Central memory CD8-positive, alpha-beta T cell (primary cell): ENCODE measurements around the gene FOSL1.

Source experiments
- ATAC-seq: fragments of 150-1000 bp; cut with Tn5 transposase; replicated peaks from 2 replicates; pipeline ENCODE4 v1.10.0; 2022; ENCODE audit warnings: mild to moderate bottlenecking, moderate FRiP score, moderate number of reproducible peaks; ENCODE audit not compliant: poor library complexity, severe bottlenecking; ENCODE audit errors: extremely low read depth
- DNase-seq, 2 donors: peaks; one replicate each; pipeline ENCODE4 v3.0.0; 2021; ENCODE audit warnings: low spot score in 2 of 2
- H3K27ac Mint-ChIP-seq: one replicate; pipeline ENCODE4 v1.8.0; 2022; ENCODE audit warnings: low read depth, mild to moderate bottlenecking, moderate library complexity, mixed read lengths
- H3K27me3 Mint-ChIP-seq: one replicate; pipeline ENCODE4 v1.8.0; 2022; ENCODE audit warnings: mixed read lengths
- H3K36me3 Mint-ChIP-seq: one replicate; pipeline ENCODE4 v1.8.0; 2022; ENCODE audit warnings: mild to moderate bottlenecking, moderate library complexity, mixed read lengths; ENCODE audit not compliant: insufficient read depth
- H3K4me1 Mint-ChIP-seq: one replicate; pipeline ENCODE4 v1.8.0; 2022; ENCODE audit warnings: mixed read lengths
- H3K4me3 Mint-ChIP-seq: one replicate; pipeline ENCODE4 v1.8.0; 2022; ENCODE audit warnings: mild to moderate bottlenecking, moderate library complexity, mixed read lengths
- H3K9me3 Mint-ChIP-seq: one replicate; pipeline ENCODE4 v1.8.0; 2022; ENCODE audit warnings: mixed read lengths

FOSL1 gene

DNA sequence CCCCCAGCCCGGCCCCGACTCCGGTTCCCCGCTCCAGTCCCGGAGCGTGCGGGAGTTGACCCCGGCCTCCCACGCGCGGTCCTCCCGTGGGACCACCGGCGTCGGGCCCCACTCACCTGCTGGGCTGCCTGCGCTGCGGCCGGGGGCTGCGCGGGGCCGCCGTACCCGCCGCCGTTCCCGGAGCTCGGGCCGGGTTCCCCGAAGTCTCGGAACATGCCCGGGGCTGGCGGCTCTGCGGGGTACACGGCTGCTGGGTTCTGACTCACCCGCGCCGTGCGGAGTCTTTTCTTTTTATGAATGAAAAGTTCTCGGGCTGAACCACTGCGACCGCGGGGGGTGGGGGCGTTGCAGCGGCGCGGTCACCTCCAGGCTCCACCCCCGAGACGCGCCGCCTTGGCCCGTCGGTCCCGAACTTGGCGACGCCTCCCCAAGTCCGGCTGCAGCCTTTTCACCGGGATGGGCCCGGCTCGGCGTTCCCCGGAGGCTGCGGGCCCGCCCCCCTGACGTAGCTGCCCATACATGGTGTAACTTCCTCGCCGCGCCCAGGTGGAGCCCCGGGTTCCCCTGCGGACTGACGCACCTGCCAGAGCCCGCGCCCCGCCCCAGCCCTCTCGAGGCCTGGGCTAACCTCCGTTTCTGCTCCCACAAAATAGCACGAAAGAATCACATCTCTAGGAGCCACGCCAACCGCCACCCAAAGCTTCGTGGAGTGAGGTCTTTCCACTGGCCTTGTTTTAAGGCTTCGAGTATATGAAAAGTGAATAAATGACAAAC lies at the start of gene FOSL1:
TSS of gene FOSL1 (minus strand) at position 264 of the 774 bp plus-strand sequence. CDS start at position 215, 49 bp downstream.
- H3K4me1 Mint-ChIP-seq = peaks cover 16% of the 10 kb centered on the region
- no peaks in the 10 kb centered on the region for H3K27me3 Mint-ChIP-seq
- H3K9me3 Mint-ChIP-seq = no peaks in the 10 kb centered on the region
- peaks cover 9% of the 10 kb centered on the region for H3K36me3 Mint-ChIP-seq
- peak; percentile 83 to 85 for DNase-seq
- H3K4me3 Mint-ChIP-seq = peak within 1 kb of the TSS; percentile 61
- peak; percentile 93 for ATAC-seq
- H3K27ac Mint-ChIP-seq = no peak within 1 kb of the TSS

- Mint-ChIP-seq H3K4me1 (no peaks in the 10 kb centered on the region), H3K27ac (no peak overlapping the region), H3K9me3 (no peaks in the 10 kb centered on the region), H3K27me3 (no peaks in the 10 kb centered on the region), H3K4me3 (no peak overlapping the region), H3K36me3 (no peaks in the 10 kb centered on the region)
- ATAC-seq (no peak), DNase-seq (no peak)
Measured at GRCh38 chr11:65947603-65948125, 47.5 kb upstream of the FOSL1 start.

- no peaks in the 10 kb centered on the region for H3K9me3 Mint-ChIP-seq
- DNase-seq (no peak), ATAC-seq (no peak)
- no peaks in the 10 kb centered on the region for H3K36me3 Mint-ChIP-seq
- H3K4me1 Mint-ChIP-seq = no peaks in the 10 kb centered on the region
- H3K27me3 Mint-ChIP-seq = no peaks in the 10 kb centered on the region
- no peak overlapping the region for H3K27ac Mint-ChIP-seq
- no peak overlapping the region for H3K4me3 Mint-ChIP-seq
Measured at GRCh38 chr11:65947133-65947532, 46.9 kb upstream of the FOSL1 start.

- DNase-seq (no peak), ATAC-seq (no peak)
- Mint-ChIP-seq H3K4me3 (no peak overlapping the region), H3K27ac (no peak overlapping the region), H3K9me3 (no peaks in the 10 kb centered on the region), H3K36me3 (no peaks in the 10 kb centered on the region), H3K4me1 (no peaks in the 10 kb centered on the region), H3K27me3 (no peaks in the 10 kb centered on the region)
Measured at GRCh38 chr11:65946655-65947054, 46.5 kb upstream of the FOSL1 start.

- no peaks in the 10 kb centered on the region for H3K4me1 Mint-ChIP-seq
- no peak for ATAC-seq
Measured at GRCh38 chr11:65945941-65946558, 45.9 kb upstream of the FOSL1 start.

GRCh38 chr11:65945430-65945911 lies 45.3 kb upstream of the FOSL1 start, which contains the start of gene TSGA10IP:
Gene TSGA10IP (plus strand): TSS chr11:65945480. CDS start chr11:65945676, 196 bp downstream.
- DNase-seq = no peak
- no peak for ATAC-seq
- Mint-ChIP-seq H3K4me3 (no peak within 1 kb of the TSS), H3K4me1 (no peaks in the 10 kb centered on the region), H3K36me3 (no peaks in the 10 kb centered on the region), H3K27ac (no peak within 1 kb of the TSS), H3K27me3 (peaks cover 3% of the 10 kb centered on the region), H3K9me3 (no peaks in the 10 kb centered on the region)

More at GRCh38 chr11:65945941-65946558, 45.9 kb upstream of the FOSL1 start:
- Mint-ChIP-seq H3K36me3 (no peaks in the 10 kb centered on the region), H3K9me3 (no peaks in the 10 kb centered on the region), H3K27ac (no peak overlapping the region), H3K27me3 (no peaks in the 10 kb centered on the region), H3K4me3 (no peak overlapping the region)
- DNase-seq = no peak

DNA sequence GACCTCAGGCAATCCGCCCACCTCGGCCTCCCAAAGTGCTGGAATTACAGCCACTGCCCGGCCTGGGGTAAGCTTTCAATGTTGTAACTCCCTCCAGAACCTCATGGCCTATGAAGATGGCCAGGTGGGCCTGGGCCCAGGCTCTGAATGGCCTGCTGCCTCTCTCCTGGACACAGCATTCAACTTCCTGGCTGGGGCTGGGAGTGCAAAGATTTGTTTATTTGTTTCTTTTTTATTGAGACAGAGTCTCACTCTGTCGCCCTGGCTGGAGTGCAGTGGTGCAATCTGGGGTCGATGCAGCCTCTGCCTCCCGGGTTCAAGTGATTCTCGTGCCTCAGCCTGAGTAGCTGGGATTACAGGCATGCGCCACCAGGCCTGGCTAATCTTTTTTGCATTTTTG lies 44.6 kb upstream of the FOSL1 start:
- no peaks in the 10 kb centered on the region for H3K4me1 Mint-ChIP-seq
- DNase-seq (no peak), ATAC-seq (no peak)
- H3K9me3 Mint-ChIP-seq = no peaks in the 10 kb centered on the region
- peaks cover 8% of the 10 kb centered on the region for H3K27me3 Mint-ChIP-seq
- no peaks in the 10 kb centered on the region for H3K36me3 Mint-ChIP-seq
- H3K4me3 Mint-ChIP-seq = no peak overlapping the region
- no peak overlapping the region for H3K27ac Mint-ChIP-seq

- Mint-ChIP-seq H3K4me3 (no peak overlapping the region), H3K27ac (no peak overlapping the region), H3K4me1 (no peaks in the 10 kb centered on the region), H3K36me3 (no peaks in the 10 kb centered on the region), H3K9me3 (no peaks in the 10 kb centered on the region), H3K27me3 (peaks cover 8% of the 10 kb centered on the region)
- ATAC-seq (no peak), DNase-seq (no peak)
Measured at GRCh38 chr11:65944191-65944590, 44.0 kb upstream of the FOSL1 start.

DNA sequence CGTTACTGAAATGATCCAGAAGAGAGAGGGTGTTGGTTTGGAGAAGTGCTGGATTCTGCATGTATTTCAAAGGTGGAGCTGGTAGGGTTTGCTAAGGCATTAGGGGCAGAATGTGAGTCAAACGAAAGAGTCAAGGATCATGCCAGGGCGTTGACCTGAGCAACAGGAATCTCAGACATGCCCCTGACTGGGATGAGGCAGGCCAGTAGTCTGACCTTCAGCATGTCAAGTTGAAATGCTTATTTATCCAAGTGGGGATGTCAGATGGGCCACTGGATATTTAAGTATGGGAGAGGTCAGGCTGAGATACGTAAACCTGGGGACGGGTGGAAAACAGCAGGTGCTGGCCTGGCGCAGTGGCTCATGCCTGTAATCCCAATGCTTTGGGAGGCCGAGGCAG lies 42.3 kb upstream of the FOSL1 start:
- peaks cover 14% of the 10 kb centered on the region for H3K27me3 Mint-ChIP-seq
- ATAC-seq (no peak), DNase-seq (no peak)
- H3K36me3 Mint-ChIP-seq = no peaks in the 10 kb centered on the region
- H3K9me3 Mint-ChIP-seq = no peaks in the 10 kb centered on the region
- H3K27ac Mint-ChIP-seq = no peak overlapping the region
- H3K4me3 Mint-ChIP-seq = no peak overlapping the region
- no peaks in the 10 kb centered on the region for H3K4me1 Mint-ChIP-seq

DNA sequence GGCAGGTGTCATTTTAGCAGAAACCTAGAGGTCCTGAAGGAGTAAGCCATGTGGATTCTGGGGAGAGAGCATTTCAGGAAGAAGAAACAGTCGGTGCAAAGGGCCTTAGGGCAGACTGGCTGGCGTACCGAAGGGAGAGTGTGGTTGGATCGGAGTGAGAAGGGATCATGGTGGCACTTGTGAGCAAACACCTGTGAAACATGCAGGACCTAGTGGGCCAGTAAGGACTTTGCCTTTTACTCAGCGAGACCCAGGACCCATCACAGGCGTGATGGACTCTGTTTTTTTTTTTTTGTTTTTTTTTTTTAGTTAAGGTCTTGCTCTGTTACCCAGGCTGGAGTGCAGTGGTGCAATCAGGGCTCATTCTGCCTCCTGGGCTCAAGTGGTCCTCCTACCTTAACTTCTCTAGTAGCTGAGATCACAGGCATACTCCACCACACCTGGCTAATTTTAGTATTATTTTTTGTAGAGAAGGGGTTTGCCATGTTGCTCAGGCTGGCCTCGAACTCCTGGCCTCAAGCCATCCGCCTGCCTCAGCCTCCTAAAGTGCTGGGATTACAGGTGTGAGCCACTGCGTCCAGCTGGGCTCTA lies 41.6 kb upstream of the FOSL1 start:
- no peak overlapping the region for H3K27ac Mint-ChIP-seq

DNA sequence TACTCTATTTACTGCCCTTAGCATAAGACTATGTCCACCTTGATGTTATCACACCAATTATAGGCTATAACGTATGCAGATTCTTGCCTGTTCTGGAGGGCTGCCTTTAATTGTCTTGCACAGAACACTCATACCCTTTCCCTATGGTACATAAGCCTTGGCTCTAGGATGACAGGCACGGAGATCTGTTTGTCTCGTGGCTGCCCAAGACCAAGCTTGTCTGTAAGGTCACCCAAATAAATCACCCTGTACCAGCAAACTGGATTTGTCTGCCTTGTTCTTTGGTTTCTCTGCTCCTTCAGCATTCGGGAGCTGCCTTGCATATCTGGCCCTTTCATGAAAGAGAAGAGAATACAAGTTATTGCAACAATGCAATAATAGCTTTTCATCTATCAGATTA lies 37.6 kb upstream of the FOSL1 start:
- no peak overlapping the region for H3K27ac Mint-ChIP-seq
- peaks cover 22% of the 10 kb centered on the region for H3K27me3 Mint-ChIP-seq
- DNase-seq (no peak), ATAC-seq (no peak)
- H3K9me3 Mint-ChIP-seq = no peaks in the 10 kb centered on the region
- H3K36me3 Mint-ChIP-seq = no peaks in the 10 kb centered on the region
- H3K4me1 Mint-ChIP-seq = no peaks in the 10 kb centered on the region
- no peak overlapping the region for H3K4me3 Mint-ChIP-seq

More for the DNA sequence above, 41.6 kb upstream of the FOSL1 start:
- Mint-ChIP-seq H3K27me3 (peaks cover 22% of the 10 kb centered on the region), H3K4me1 (no peaks in the 10 kb centered on the region), H3K4me3 (no peak overlapping the region), H3K9me3 (no peaks in the 10 kb centered on the region), H3K36me3 (no peaks in the 10 kb centered on the region)
- DNase-seq (no peak), ATAC-seq (no peak)

DNA sequence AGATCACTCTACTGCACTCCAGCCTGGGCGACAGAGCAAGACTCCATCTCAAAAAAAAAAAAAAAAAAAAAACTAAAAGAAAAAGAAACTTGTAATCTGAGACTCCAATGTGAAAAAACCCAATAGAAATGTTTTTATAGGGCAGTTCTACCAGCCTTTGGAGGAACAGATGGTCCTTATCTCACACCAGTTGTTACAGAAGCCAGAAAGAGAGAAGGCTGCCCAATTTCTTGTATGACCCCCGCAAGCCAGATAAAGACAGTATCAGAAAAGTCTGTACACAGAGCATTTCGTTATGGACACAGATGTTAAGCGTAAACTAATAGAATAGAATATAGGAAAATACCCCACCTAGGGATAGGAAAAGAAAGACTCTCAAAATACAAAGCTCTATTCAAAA lies 33.8 kb upstream of the FOSL1 start:
- Mint-ChIP-seq H3K27me3 (peaks cover 14% of the 10 kb centered on the region), H3K4me3 (no peak overlapping the region), H3K9me3 (no peaks in the 10 kb centered on the region), H3K27ac (no peak overlapping the region), H3K4me1 (peaks cover 4% of the 10 kb centered on the region), H3K36me3 (peaks cover 3% of the 10 kb centered on the region)
- ATAC-seq (no peak), DNase-seq (no peak)
